HPDE6-E6E7 (cell line): ENCODE measurements around the gene ZDHHC11B.
A peak's percentile ranks its signal among the peaks of the same experiment; 100 is the strongest.
"Not testable (repeated sequence)": the region's sequence is repeated elsewhere in the genome, so short reads cannot be mapped to it uniquely, and the experiment has no call there.

ENCODE experiments used
- DNase-seq: peaks from one replicate; pipeline ENCODE4 v3.0.0; 2011; ENCODE audit warnings: missing footprints; ENCODE audit errors: extremely low spot score

The ZDHHC11B gene

DNA sequence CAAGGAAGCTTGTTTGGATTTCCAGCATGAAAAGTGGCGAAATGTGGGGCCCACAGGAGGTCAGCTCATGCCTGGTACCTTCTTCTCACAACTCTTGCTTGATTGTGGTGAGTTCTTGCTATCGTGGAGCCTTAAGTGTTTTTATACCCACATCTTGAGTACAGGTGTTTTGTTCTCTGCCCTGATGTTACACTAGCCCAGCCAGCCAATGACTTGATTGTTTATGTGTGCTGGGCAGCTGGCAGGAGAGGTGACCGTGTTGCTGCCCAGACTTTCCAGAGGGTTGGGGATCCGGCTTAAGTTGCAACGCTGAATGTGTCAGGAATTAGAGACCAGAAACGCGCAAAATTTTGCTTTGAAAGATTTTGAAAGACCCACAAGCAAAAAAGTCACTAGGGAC, 67.4 kb downstream of the ZDHHC11B start:
- DNase-seq: no peak

DNA sequence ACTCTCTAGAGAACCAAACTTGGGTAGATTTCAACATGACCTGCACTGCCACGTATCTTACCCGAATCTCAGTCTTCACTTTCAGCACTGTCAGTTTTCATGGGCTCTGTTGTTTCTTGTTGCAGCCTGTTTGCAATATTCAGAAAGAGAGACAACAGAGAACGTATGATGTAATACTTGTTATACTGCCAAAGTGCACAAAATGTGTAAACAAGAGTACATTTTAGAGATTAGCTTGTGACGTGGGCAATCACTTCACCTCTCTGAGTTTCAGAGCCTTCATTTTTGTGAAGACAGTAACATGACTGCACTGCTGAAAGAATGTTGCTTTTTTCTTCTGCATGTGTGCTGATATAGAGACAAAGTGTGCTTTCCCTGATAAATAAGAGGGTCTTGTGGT, 67.8 kb downstream of the ZDHHC11B start:
- not testable (repeated sequence) for DNase-seq

DNA sequence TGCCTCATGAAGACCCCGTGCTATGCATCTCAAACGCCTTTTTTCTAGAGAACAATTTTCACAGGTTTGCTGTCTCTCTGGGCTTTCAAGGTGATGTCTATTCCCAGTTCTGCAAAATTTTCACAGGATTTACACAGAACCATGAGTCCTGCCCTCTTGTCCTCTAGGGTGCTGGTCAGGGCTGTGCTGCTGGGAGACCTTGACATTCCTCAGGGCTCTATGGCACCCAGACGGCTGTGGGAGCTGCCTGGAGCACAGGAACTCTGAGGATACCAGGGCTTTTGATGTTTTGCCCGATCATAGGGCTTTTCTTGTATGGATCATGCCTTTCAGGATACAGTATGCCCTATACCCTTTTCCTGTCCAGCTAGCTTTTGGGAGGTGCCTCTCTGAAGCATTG, 68.9 kb downstream of the ZDHHC11B start:
- not testable (repeated sequence) for DNase-seq

DNA sequence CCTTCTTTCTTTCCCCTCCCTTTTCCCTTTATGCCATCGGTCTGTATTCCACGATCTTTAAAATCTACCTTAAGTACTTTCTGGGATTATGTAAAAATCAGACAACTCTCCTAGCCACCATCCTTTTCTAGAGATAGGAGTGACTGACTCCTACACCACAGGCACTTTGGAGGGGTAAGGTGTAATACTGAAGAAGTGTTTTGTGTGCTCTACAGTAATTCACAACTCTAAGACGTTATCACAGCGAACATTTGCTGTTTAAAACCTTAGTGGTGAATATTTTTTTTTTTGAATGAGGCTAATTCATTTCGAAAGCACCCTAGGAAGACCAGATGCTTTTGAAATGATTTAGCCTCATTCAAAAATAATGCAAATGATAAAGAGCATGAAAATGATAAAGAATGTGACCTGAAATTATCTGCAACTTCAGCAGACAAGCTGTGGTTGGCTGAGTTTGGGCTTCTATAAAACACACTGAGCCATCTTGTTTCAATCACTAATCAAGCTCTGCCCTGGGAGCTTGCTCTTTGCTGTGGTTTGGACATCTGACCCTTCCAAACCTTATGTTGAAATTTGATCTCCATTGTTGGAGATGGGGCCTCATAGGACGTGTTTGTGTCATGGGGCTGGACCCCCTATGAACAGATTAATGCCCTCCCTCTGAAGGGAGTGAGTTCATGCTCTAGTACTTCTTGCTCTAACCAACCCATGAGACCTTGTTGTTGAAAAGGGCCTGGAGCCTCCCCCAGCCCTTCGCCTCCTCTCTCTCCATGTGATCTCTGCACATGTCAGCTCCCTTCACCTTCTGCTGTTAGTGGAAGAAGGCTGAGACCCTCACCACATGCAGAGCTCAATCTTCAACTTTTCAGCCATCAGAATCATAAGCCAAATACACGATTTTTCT, 70.1 kb downstream of the ZDHHC11B start:
- not testable (repeated sequence) for DNase-seq

DNA sequence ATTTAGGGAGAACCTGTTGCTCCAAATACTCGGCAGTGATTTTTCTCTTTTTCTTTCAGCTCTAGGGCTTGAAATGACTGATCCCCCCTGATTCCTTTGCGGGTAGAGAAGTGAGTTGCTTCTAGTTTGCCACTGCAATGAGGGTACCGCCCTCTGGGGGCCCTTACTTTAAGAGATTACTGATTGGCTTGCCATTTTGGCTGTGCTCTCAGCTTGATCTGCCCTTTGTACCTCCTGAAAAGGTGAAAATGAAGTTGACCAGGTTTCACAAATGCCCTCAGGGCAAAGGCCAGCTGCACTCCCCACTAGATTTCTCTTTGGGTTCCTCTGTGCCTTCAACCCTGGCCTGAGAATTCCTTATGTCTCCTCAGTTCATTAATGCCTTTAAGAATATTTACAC, 70.8 kb downstream of the ZDHHC11B start:
- not testable (repeated sequence) for DNase-seq

DNA sequence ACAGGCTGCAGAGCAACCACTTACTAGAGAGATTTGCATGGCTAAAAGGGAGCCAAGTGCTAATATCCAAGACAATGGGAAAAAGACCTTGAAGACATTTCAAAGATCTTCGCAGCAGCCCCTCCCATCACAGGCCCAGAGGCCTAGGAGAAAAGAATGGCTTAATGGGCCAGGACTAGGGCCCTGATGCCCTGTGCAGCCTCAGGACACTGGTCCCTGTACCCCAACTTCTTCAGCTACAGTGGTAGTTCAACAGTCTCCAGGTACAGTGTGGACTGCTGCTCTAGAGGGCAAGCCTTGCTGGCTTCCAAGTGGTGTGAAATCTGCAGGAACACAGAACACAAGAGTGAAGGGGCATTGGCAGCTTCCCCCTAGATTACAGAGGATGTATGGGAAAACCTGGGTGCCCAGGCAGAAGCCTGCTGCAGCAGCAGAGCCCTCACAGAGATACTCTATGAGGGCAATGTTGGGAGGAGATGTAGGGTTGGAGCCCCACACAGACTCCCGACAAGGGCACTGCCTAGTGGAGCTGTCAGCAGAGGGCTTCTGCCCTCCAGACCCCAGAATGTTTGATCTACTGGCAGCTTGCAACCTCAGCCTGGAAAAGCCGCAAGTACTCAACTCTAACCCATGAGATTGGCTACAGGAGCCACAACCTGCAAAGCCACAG, 75.5 kb downstream of the ZDHHC11B start:
- DNase-seq: not testable (repeated sequence)

DNA sequence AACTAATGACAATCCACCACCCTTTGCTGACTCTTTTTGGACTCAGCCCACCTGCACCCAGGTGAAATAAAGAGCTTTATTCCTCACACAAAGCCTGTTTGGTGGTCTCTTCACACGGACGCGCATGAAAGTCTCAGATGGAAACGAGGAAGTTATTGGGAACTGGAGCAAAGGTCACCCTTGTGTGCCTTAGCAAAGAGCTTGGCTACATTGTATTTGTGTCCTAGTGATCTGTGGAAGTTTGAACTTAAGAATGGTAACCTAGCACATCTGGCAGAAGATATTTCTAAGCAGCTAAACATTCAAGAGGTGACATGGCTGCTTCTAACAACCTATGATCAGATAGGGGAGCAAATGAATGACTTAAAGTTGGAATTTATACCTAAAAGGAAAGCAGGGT, 76.2 kb downstream of the ZDHHC11B start:
- DNase-seq: not testable (repeated sequence)

DNA sequence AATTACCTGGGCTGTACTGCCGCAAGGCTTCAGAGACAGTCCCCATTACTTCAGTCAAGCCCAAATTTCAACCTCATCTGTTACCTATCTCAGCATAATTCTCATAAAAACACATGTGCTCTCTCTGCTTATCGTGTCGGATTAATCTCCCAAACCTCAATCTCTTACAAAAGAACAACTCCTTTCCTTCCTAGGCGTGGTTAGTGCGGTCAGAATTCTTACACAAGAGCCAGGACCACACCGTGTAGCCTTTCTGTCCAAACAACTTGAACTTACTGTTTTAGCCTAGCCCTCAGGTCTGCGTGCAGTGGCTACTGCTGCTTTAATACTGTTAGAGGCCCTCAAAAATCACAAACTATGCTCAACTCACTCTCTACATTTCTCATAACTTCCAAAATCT, 78.4 kb downstream of the ZDHHC11B start:
- DNase-seq: not testable (repeated sequence)

DNA sequence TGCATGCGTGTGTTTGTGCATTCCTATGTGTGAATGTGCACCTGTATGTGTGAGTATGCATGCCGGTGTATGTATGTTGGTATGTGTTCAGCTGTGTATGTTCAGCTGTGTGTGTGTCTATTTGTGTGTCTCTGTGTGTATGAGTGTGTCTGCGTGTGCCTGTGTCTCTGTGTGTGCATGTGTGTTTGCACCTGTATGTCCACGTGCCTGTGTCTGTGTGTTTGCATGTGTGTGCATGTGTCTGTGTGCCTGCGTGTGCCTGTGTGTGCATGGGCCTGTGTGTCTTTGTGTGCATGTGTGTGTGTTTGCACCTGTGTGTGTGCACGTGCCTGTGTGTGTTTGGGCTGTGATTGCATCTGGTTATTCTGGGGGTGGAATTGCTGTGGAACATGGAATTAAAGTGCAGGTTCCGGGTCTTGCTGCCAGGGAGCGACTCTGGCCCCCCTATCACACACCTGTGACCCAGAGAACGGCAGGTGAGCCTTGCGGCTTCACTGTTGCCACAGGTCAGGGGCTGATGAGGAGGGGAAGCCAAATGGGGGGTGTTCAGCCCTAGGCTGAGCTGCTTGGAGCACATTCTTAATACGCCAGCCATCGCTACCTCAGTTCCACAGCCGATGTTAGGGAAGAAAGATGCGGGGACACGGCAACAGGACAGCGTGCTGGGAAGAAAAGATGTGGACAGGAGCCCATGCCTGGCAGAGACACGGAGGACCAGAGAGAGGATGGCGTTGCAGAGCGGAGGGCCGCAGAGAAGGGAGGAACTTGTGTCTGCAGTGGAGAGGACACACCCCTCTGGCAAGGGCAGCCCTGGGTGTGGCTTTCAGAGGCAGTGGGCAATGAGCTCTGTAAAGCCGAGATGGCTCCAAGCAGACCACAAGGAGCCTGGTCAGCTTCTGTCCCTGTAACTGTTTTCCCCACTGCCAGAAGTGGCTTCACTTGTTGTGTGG, 87.5 kb downstream of the ZDHHC11B start:
- not testable (repeated sequence) for DNase-seq

DNA sequence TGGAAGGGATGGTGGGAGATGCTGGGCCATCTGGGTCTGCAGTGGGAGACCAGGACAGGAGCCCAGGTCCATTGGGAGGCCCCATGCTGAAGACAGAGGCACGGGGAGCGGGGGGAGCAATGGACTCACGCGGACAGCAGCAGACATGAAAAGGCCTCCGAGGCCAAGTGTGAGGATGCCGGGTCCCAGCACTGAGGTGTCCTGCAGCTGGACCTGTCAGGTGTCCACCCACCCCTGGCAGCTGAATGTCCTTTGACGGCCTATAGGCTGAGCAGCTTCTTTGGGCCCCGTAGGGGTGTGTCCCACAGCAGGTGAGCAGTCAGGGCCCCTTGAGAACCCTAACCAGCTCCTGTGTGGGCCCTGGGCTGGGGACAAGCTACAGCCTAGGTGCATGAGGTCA, 88.3 kb downstream of the ZDHHC11B start:
- DNase-seq: not testable (repeated sequence)

DNA sequence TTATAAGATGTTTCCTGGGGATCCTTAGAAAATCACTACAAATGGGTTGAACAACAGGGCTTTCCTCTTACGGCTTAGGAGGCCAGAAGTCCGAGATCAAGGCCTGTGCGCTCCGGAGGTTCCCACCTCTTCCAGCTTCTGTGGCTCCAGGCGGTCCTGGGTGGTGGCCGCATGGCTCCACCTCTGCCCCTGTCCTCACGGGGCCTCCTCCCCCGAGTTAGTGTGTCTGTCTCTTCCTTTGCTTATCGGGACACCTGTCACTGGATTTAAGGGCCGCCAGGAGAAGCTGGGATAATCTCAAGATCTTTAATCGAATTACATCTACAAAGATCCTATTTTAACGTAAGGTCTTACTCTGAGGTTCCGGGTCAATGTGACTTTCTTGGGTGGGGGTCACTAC, 89.1 kb downstream of the ZDHHC11B start:
- DNase-seq: not testable (repeated sequence)

DNA sequence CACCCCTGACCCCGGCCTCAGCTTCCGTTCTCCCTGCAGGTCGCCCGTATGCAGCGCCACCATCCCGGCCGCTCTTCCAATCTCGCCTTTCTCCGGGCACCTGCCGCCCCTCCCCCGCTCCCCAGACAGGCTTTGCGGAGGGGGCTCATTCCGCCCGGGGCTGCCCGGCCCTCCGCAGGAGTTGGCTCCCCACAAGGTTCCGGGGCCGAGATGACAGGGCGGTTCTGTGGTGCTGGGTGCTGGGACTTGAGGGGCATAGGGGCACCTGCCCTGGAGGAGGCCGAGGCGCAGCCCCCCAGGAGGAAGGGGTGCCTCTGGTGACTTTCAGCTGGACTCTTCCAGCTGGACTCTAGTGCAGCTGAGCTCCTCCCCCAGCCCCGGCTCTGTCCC, 90.5 kb downstream of the ZDHHC11B start:
- DNase-seq: not testable (repeated sequence)

DNA sequence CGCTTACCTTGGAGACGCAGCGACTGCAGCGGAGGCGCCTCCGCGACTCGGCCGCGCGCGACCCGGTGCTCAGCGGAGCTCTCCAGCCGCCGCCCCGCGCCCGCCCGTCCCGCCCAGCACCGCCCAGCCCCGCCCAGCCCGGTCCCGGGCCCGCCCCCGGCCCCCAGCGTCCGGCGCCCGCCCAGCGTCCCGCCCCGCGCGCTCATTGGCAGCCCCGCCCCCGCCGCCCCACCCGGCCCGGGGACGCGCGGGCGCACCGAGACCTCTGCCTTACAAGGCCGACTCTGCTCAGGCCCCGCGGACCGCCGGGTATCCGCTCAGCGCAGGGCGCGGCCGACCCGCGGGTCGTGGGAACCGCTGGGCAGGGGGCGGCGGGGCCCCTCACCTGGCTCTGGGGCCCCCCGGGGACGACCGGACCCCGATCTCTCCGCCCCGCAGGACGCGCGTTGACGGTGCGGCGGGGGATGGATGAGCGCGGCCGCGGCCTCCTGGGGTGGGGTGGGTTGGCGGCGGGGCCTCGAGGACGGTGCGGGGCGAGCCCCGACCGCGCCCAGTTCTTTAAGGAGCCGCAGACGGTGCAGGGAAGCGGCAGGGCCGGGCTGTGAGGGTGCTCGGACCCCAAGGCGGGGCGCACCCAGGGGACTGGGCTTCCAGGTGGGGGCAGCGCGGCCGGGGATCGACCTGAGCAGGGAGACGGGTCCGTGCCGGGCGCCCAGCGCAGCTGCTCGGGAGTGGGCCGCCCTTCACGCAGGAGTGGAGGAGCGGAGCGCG, 91.1 kb downstream of the ZDHHC11B start, which contains the start of gene TPPP:
Gene TPPP (minus strand): TSS at position 82 of the 771 bp plus-strand sequence. CDS start 15,292 bp downstream, outside the sequence.
- peak; percentile 74 for DNase-seq

DNA sequence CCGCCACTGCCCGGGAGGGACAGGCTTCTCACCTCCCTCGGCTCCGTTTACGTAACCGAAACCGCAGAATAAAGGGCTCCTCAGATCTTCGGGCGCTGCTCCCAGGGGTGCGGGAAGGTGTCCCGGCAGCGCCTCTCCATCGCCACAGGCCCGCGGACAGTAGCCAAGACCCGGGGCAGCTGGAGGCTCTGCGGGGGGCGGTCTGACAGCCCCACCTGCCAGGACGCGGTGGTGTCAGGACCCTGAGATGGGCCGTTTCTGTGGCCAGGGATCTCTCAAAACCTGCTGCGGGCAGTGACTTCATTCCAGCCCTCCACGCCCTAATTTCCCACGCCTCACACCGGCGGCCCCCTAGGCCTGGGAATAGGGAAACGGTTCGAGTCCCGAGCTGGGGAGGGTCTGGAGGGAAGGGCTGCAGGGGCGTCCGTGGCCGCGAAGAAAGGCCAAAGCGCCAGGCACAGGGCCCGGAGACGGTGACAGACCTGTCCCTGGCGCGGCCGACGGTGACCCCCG, 91.9 kb downstream of the ZDHHC11B start:
- not testable (repeated sequence) for DNase-seq

DNA sequence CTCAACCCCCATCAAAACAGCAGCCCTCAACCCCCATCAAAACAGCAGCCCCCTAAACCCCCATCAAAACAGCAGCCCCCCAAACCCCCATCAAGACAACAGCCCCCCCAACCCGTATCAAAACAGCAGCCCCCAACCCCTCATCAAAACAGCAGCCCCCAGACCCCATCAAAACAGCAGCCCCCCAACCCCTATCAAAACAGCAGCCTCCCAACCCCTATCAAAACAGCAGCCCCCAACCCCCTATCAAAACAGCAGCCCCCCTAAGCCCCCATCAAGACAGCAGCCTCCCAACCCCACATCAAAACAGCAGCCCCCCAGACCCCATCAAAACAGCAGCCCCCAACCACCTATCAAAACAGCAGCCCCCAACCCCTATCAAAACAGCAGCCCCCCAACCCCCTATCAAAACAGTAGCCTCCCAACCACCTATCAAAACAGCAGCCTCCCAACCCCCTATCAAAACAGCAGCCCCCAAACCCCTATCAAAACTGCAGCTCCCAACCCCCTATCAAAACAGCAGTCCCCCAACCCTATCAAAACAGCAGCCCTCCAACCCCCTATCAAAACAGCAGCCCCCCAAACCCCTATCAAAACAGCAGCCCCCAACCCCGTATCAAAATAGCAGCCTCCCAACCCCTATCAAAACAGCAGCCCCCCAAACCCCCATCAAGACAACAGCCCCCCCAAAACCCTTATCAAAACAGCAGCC, 92.6 kb downstream of the ZDHHC11B start:
- DNase-seq: no peak

DNA sequence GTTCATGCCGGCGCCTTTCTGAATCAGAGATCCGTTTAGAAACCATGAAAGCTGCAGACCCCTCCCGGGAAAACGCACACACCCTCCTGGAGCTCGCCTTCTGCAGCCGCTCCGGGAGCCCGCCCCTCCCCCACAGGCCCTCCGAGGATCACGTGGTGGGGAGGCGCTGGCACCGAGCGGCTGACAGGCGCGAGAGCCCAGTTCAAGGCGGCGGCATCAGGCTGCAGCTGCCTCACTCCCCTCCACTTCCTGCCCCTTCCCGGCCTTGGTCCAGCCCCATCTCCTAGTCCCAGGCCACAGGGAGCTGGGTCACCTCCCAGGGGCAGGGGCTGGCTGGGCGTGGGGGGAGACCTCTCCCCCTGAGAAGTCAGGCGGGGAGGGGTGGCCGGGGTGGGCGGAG, 93.5 kb downstream of the ZDHHC11B start:
- not testable (repeated sequence) for DNase-seq

DNA sequence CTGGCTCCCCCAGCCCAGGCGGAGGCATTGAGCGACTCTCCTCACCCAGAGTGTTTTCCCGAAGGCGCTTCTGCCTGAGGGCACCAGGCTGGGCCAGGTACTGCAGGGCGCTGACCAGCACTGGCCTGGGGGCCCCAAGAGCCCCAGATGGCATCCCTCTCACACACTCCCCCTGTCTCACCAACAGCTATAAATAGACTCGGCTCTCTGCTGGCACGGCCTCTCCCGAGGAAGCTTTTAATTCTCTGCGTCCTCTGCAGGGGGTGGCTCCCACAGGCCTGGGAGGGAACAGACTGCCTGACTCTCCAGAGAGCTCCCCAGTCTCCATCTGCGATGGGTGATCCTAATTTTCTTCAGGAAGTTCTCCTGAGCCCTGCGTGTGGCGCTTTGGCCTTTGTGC, 94.2 kb downstream of the ZDHHC11B start:
- DNase-seq: not testable (repeated sequence)

DNA sequence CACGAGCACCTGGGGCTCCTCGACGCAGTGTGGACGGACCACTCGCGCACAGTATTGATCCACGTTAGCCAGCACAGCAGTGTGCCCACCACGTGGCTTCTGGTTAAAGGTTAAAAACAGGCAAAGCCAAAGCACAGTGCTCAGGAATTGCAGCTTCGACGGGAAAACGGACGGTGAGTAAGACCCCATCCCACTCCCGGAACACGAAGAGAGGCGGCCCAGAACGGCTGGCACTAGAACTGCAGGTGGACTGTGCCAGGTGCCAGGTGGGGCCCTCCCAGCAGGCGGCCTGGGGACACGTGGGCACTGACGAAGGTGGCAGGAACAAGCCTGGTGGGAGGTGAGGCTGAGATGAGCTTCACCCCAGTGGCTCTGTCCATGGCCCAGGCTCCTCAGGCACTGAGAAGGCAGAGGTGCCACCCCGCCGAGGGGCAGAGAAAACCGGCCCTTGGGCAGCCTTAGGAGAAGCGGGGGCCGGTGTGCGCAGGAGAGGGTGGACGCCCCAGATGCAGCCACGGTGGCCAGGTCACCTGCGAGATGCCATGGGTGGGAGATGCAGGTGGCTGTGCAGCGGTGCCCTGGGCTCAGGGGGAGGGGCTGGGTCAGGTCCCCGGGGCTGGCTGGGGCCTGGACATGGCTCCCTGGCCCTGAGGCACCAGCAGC, 96.0 kb downstream of the ZDHHC11B start:
- not testable (repeated sequence) for DNase-seq

DNA sequence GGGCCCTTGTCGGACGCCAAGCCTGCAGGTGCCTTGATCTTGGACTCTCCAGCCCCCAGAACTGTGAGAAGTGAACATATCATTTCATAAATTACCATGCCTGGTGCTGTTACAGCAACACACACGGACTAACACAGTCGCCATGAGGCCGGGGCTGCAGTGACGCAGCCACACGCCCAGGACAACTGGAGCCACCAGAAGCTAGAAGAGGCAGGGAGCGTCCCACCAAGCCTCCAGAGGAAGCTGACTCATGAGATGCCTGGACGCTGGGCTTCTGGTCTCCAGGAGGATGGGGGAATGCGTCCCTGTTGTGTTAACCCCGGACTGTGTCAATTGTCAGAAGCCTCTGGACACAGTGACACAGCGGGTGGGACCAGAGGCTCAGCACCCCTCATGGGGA, 97.6 kb downstream of the ZDHHC11B start:
- not testable (repeated sequence) for DNase-seq
